GM19324 (cell line): Measurements from ENCODE around the gene CCDC190.
"Not testable (repeated sequence)": the region's sequence is repeated elsewhere in the genome, so short reads cannot be mapped to it uniquely, and the experiment has no call there.

Experiments
- ATAC-seq: cut with Tn5 transposase; IDR thresholded peaks from one replicate; pipeline ENCODE4 v1.9.1; 2021; ENCODE audit warnings: mild to moderate bottlenecking, moderate library complexity; ENCODE audit not compliant: unreplicated experiment, low FRiP score

CCDC190 gene

DNA sequence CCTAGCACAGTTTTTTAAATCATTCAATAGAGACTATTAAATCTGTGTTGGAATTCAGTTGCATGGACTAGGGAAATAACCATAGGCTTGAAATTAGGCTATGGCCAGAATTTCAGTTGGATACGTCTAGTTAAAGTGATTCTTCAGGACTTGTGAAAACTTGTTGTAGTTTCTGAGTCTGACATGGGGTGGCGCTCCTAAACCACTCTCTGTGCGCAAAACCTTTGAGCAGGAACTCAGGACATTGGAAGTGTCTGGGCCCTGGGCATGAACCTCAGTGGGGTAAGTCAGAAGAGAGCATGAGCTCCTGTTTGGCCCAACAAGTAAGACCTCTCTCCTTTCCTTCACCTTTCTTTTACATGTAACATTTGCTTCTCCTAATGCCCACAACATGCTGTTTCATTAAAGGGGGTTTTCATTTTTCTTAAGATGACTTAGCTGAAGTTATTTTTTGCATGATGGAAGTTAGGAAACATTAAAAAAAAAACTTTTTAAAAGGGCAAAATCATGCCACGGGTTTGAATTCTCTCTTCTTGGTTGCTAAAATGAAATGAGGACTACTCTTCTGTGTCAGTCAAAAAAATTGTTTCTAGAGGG is 17.1 kb upstream of the CCDC190 start:
- no peak for ATAC-seq

DNA sequence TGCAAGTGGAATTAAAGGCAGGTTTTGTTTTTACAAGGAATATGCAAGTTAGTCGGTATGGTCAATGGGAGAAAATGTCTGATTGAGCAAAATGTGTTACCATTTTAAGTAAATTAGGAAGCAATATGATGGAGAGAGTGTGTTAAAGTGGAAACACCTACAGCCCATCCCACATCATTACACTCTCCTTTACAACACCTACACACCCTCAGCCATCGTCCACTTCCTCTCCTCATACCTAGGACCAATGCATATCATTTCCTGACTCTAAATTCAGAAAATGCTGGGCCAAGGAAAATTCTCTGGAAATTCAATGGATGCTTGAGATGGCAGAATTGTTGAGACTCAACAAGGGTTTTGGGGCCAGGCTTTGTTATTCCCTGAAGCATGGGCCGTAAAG is 16.4 kb upstream of the CCDC190 start:
- ATAC-seq, result no peak

DNA sequence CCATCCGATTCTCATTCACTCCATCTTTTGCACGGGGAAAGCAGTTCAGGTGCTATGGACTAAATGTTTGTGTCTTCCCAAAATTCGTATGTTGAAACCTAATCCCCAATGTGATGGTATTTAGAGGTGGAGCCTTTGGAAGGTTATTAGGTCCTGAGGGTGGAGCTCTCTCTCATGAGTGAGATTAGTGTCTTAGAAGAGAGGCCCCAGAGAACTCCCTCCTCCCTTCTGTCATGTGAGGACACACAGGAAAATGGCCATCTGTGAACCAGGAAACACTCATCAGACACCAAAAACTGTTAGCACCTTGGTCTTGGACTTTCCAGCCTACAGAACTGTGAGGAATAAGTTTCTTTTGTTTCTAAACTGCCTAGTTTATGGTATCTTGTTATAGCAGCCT is 15.8 kb upstream of the CCDC190 start:
- no peak for ATAC-seq

DNA sequence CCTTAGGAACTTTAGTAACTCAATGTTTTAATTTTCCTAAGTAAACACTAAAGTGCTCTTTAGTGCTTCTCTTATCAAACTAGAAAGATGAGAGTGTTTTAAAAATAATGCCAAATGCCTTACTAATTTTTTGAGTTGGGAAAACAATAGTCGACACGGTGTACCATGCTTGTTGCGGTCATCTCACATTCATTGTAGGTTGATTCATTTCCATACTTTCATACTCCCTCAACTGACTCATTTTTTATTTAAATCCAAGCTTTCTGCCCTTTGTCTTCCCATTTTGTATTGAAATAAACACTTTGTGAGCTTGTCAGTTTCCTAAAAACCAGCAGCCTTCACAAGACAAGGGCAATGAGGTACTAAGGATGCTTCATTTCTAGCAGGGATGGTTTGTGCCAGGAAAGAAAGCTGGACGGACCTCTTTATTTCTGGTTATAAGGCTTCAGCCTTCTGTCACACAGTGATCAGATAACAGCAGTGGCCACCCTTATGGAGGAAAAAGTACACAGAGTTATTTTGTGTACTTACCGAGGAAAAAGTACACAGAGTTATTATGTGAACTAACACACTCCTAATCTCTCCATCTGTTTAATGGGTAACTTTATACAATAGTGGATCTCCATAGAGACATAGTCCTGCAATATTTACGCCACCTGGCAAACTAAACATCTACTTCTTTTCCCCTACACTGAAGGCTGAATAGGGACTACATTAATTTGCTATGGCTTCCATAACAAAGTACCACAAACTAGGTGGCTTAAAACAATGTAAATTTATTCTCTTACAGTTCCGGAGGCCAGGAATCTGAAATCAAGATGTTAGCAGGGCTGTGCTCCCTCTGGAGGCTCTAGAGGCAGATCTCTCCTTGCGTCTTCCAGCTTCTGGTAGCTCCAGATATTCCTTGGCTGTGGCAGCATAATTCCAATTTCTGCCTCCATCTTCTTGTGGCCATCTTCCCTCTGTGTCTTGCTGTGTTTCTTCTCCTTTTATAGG is 13.0 kb upstream of the CCDC190 start:
- ATAC-seq, result no peak

DNA sequence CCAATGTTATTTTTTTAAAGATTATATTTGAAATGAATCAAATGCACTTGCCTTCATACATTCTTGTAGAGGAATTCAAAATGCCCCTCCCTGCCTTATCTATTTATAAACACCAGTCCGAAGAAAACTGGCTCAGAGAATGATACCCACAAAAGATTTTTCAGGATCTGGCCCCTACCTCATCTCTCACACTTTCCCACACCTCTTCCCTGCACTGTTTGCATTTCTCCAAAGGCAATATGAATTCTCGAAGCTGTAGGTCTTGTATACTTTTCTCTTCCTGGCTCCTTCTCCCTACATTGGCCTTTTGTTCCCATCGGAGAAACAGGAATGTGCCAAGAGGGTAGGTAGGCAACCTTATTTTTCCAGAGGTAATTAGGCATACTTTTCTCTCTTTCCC is 12.0 kb upstream of the CCDC190 start:
- ATAC-seq, result no peak

DNA sequence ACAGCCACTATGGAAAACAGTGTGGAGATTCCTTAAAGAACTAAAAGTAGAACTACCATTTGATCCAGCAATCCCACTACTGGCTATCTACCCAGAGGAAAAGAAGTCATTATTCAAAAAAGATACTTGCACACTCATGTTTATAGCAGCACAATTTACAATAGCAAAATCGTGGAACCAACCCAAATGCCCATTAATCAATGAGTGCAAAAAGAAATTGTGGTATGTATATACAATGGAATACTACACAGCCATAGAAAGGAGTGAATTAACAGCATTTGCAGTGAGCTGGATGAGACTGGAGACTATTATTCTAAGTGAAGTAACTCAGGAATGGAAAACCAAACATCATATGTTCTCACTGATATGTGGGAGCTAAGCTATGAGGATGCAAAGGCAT is 10.4 kb upstream of the CCDC190 start:
- not testable (repeated sequence) for ATAC-seq

DNA sequence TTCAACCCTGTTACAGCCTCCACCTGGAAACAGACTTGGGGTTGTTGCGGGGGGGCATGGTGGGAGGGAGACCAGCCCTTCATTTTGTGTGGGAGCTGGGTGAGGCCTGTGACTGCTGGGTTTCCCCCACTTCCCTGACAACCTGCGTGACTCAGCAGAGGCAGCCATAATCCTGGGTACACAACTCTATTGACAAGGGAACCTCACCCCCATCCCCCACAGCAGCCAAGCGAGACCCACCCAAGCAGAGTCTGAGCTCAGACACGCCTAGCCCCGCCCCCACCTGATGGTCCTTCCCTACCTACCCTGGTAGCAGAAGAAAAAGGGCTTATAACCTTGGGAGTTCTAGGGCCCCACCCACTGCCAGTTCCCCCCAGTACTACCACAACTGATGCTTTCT is 8.0 kb upstream of the CCDC190 start:
- ATAC-seq, result no peak

DNA sequence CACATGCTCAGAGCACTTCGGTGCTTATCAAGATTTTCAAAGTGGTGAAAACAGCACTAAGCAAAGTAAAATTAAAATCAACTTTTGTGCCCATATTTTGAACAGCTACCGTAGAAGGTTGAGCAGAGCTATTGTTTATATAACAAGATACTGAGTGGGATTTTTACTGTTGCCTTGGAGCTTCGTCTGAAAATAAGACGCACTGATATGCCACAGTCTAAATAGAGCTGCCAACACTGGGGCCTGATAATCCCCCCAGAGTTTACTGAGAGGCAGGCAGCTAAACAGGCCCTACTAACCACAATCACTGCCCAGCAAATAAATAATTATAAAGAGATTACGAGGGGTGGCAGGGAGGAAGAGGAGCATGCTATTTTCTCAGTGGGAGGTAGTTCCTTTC is 650 bp upstream of the CCDC190 start:
- ATAC-seq, result no peak

DNA sequence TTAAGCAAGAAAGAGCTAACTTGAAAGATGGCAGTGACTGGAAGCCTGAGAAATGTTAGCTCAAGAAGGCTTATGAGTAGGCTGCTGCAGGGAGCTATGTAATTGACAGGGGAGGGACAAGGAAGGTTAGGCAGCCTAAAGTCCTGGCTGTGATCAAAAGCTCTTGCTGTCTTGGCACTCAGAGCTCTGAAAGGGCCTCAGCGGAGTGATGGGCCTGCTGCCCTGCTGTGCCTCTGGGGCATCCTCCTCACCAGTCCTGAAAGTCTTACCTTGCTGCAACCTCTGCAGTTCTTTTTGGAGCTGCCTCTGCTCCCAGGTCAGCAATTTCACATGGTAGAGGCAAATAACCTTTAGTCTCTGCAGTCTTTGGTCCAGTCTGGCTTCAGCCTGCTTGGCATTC is 1.8 kb downstream of the CCDC190 start:
- ATAC-seq, result no peak

DNA sequence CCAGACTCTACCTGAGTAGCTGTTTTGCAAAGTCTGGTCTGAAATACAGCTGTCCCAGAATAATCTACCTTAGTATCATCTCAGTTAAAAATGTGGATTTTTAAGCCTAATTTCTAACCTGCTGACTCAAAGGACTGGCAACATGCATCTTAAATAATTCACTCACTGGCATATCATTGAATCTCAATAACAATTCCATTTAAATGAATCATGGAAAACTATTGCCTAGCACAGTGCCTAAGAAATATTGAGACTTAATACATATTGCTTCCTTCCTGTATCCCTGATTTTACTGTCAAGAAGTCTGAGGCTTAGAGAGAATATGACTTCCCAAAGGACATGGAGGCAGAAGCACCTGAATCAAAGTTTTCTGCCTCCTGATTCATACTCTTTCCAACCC is 3.1 kb downstream of the CCDC190 start:
- no peak for ATAC-seq

DNA sequence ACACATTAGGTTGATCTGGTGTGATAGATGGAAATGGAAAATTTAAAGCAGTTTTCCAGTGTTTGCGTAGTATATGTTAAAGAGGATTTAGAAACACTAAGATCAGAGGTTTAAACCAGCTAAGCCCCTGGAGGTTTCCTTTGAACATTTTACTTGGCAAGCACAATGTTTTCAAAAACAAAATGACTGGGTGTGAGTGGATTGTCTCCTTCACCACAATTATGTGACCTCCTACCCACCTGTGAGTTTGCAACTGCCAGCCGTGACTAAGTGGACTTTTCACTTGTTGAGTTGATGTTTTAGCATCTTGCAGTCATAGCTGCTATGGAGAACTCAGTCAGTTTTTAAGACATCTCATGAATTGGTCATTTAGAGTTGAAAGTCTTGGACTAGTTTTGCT is 4.7 kb downstream of the CCDC190 start:
- ATAC-seq, result no peak

DNA sequence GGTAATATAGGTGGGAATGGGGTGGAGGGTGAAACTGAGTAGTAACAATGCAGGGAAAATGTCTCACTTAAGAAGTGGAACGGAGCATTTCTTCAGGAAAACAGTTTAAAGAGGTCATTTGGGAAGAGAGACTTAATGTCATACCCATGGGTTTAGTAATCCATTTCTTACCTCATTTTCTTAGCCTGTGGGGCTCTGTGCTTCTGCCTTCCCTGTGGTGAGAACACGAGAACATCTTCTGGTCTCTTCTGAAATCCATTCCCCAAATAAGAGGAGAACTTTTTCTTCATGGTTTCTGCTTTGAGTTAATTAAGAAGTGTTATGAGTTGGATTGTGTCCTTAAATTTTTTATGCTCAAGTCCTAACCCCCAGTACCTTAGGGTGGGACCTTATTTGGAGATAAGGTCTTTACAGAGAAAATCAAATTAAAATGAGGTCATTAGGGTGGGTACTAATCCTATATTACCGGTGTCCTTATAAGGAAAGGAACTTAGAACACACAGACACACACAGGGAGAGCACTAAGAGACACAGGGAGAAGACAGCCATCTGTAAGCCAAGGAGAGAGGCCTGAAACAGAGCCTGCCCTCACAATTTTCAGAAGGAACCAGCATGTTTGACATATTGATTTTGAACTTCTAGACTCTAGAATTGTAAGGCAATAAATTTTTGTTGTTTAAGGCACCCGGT is 5.4 kb downstream of the CCDC190 start:
- ATAC-seq, result no peak

DNA sequence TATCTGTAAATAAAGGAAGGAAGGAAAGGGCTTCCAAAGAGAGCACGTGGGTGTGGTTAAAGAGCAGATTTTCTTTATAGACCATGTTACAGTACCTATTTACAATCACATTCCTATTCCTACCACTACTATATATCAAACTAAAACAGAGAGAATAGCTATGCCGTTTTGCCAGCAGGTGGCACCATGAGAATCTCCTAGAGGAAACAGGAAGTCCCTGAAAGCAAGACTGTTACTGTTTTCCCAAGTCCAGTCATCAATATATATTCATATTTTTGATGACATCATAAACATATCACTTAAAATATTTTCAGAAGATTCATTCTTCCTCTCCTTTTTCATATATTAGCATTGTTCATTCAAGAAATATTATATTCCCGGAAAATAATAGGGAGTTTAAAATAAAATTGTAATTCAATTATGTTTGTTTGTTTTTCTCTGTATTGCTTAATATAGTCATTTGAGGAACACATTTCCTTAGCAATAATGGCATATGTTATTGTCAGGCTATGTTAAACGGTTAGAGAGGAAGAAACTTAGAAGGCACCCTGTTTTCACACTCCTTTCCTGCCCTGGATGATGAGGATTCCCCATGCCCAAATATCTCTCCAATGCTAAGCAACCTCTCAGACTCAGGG is 6.6 kb downstream of the CCDC190 start:
- no peak for ATAC-seq

DNA sequence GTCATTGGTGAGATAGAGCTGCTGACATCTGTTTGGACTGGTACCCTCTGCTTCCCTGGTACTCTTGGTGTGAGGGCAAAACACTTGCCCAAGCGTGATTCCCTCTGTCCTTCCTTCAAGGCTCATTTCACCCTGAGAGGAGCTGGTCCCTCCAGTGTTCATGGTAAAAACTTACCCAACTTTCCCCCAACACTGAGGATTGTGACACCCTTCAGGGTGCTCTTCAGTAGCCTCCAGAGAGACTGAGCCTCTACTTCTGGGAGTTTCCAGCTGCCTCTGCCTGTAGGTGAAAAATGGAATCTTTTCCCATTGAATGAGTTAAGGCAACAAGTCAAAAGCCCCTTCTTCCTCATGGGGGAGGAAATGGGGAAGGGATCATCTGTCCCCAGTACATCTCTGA is 9.6 kb downstream of the CCDC190 start:
- no peak for ATAC-seq

DNA sequence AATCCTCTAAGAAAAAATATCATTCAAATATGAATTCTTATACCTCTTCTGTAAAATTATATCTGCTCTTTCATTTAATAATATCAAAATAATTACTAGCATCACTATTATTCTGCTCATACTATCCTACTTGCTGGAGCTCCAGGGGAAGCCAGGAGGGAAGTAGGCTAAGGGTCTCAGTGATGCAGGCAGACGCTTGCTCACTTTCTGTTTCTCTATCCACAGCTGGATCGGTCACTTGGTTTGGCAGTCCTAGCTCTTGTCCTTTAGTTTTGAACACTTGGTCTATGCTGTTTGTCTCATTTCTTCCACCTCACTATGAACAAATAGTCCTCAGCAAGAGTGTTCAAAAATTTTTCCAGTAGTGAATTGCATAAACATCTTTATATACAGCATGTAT is 11.3 kb downstream of the CCDC190 start:
- no peak for ATAC-seq

DNA sequence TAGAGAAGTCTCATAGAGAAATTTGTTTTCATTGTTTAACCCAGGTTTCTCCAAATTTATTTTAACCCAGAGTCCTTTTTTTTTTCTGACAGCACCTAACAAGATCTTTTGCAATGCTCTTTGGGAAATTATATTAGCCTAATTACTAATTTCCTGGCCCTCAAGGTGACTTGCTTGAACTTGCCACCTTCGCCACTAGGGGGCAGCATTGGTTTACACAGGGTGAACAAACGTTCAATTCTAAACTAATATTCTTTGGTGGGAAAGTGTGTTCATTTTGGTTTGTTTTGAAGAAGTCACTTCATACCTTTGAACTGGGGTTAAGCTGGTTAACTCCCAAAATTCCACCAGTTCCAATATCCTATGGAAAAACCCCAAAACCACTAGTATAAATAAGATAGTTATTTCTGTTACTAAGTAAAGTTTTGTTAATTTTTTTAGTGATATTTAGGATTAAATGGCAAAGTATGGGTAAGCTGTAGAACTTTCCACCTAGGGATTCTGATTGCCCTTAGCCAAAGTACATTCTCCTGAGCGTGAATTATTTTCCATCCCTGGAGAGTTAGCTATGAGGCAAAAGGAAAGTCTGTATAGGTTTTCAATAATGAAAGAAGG is 13.0 kb downstream of the CCDC190 start:
- no peak for ATAC-seq

DNA sequence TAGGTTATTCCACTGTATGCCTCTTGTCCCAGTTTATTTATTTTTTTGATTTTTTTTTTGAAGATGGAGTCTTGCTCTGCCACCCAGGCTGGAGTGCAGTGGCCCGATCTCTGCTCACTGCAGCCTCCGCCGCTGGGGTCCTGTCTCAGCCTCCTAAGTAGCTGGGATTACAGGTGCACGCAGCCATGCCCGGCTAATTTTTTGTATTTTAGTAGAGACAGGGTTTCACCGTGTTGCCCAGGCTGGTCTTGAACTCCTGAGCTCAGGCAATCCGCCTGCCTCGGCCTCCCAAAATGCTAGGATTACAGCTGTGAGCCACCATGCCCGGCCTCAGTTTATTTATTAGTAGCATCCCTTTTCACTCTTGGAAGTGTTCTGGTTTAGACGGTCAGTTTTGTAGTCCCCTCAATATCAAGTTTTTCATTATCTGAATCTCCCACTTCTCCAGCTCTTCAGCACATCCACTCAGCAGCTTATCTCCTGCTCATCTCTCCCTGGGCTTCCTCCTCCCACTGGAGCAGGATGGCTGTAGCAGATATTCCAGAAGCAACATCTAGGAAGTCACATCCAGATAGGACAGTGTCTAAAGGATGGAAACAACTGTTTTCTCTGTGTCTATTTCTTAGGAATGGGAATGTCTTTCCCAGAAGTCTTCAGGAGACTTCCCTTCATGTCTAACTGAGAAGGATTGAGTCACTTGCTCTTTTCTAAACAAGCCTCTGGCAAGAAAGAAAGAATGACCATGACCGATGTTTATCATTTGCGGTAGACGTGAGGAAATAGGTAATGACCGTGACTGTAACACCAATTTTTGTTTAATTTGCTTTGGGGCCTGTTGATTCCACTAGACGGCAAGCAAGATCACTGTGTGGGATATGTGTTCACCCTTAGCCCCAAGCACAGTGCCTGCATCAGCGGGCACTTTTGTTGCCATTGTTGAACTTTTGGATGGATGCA is 14.4 kb downstream of the CCDC190 start:
- no peak for ATAC-seq

DNA sequence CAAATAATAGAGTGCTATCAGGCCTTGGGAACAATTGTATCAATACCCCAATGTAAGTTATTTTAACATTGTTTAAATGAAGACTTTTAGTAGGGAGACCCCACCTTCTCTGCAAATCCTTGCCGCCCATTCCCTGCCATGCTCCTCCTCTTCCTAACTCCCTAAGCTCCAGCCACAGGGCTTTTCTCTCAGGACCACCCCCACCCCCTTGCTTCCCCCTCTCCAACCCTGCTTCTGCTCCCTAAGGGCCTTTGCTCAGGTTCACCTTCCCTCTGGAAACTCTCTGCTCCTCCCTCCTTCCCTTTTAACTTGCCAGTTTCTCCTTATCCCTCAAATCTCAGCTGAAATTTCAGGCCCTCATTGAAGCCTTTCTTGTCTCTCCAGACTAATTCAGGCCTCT is 16.8 kb downstream of the CCDC190 start:
- ATAC-seq, result no peak

DNA sequence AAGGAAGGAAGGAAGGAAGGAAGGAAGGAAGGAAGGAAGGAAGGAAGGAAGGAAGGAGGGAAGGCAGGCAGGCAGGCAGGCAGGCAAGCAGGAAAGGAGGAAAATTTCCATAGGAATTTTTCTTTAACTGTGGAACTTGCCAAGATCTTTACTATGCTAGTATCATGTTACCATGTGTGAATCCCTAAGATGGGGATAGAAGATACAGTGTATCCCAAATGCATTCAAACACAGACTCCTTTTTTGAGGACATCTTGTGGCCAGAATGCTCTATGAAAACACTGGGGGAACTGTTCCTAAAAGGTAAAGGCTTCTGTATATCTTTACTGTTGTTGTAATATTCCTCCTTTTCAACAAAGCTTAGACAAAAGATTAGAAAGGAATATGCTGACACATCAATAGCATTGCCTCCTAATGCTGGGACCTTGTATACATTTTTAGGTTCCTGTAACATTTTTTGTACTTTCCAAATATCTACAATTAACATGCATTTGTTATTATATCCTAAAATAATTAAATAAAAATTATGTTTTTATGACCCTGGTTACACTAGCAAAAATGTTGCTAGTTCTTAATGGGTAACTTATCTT is 20.6 kb downstream of the CCDC190 start:
- no peak for ATAC-seq
